Choroid plexus epithelial cell (primary cell): ENCODE measurements around the gene HPN.
"Not testable (repeated sequence)": the region's sequence is repeated elsewhere in the genome, so short reads cannot be mapped to it uniquely, and the experiment has no call there.

Experiments used
- DNase-seq: peaks from one replicate; pipeline ENCODE4 v3.0.0-alpha.2; 2010; ENCODE audit warnings: low read depth
- H3K4me3 ChIP-seq: 2 replicates; pipeline ENCODE4 v1.5.1; 2011; ENCODE audit warnings: low read depth, mild to moderate bottlenecking, control low read depth, low read length, moderate library complexity
- CTCF ChIP-seq: conservative IDR thresholded peaks from 2 replicates; pipeline ENCODE4 v1.5.1; 2011; ENCODE audit warnings: low read depth, mild to moderate bottlenecking, control low read depth, inconsistent platforms, low read length, moderate library complexity

HPN gene

GRCh38 chr19:35011091-35011689 is 30.3 kb upstream of the HPN start:
- no peak for DNase-seq
- H3K4me3 ChIP-seq = no peak overlapping the region
- no peak for TF ChIP-seq CTCF

GRCh38 chr19:35011737-35012682 is 29.5 kb upstream of the HPN start:
- TF ChIP-seq CTCF = no peak
- DNase-seq = no peak
- H3K4me3 ChIP-seq = no peak overlapping the region

- DNase-seq = peak; percentile 79
- peak; percentile 97 for TF ChIP-seq CTCF
- no peak overlapping the region for H3K4me3 ChIP-seq
Observed at GRCh38 chr19:35013041-35013819, 28.3 kb upstream of the HPN start.

GRCh38 chr19:35013820-35014754 is 27.4 kb upstream of the HPN start:
- H3K4me3 ChIP-seq = no peak overlapping the region
- DNase-seq = peak; percentile 43
- no peak for TF ChIP-seq CTCF

GRCh38 chr19:35014774-35015173 is 26.7 kb upstream of the HPN start:
- not testable (repeated sequence) for H3K4me3 ChIP-seq, DNase-seq

- H3K4me3 ChIP-seq = no peak overlapping the region
- TF ChIP-seq CTCF = no peak
- DNase-seq = peak; percentile 44
Observed at GRCh38 chr19:35015270-35015953, 26.1 kb upstream of the HPN start.
